CD4-positive, alpha-beta memory T cell (primary cell): ENCODE results near the gene CTNS. TPM values are rescaled to one million over a fixed set of nuclear protein-coding genes. Genes with fewer than 3 reads are reported as not detected.

Source experiments
- CTCF ChIA-PET: fragments of 350-600 bp; sonication (Branson Sonifier 250); formaldehyde crosslinking; loops from one replicate; lab custom pipeline; 2021; ENCODE audit warnings: inconsistent platforms; ENCODE audit not compliant: partially characterized antibody; lab: Charles Lee
- POLR2A ChIA-PET: fragments of 350-600 bp; sonication (Branson Sonifier 250); formaldehyde crosslinking; loops from one replicate; lab custom pipeline; 2021; ENCODE audit not compliant: partially characterized antibody; lab: Charles Lee
- DNase-seq, 5 donors: peaks; one replicate each; pipeline versions ENCODE4 v3.0.0 to v3.0.0-alpha.2; 2020 to 2022; ENCODE audit warnings: mixed read lengths in 1 of 5
- H3K27ac ChIP-seq: one replicate; pipeline ENCODE4 v1.7.0; 2013; ENCODE audit warnings: low read depth, low read length
- H3K27me3 ChIP-seq: 2 replicates; pipeline ENCODE4 v1.7.0; 2013; ENCODE audit warnings: mild to moderate bottlenecking, low read length, moderate library complexity; ENCODE audit not compliant: insufficient read depth
- H3K36me3 ChIP-seq: 2 replicates; pipeline ENCODE4 v1.7.0; 2013; ENCODE audit warnings: mild to moderate bottlenecking, low read length, moderate library complexity; ENCODE audit not compliant: insufficient read depth
- H3K4me1 ChIP-seq: 2 replicates; pipeline ENCODE4 v1.7.0; 2013; ENCODE audit warnings: mild to moderate bottlenecking, low read length, moderate library complexity; ENCODE audit not compliant: insufficient read depth
- H3K4me3 ChIP-seq, 2 donors: one replicate each; pipeline ENCODE4 v1.7.0; 2013; ENCODE audit warnings: low read length in 2 of 2, mild to moderate bottlenecking in 1 of 2
- H3K9me3 ChIP-seq, 2 donors: one replicate each; pipeline ENCODE4 v1.7.0; 2013; ENCODE audit warnings: low read length in 2 of 2, control low read depth in 1 of 2; ENCODE audit not compliant: control insufficient read depth in 1 of 2
- H3K27ac Mint-ChIP-seq, 7 donors: one replicate each; pipeline ENCODE4 v1.8.0; 2020 to 2021; ENCODE audit warnings: mixed read lengths in 7 of 7, mild to moderate bottlenecking in 6 of 7, inconsistent platforms in 3 of 7, moderate library complexity in 3 of 7
- H3K27me3 Mint-ChIP-seq, 2 donors: one replicate each; pipeline ENCODE4 v1.8.0; 2020 to 2021; ENCODE audit warnings: mixed read lengths in 2 of 2
- H3K36me3 Mint-ChIP-seq, 2 donors: one replicate each; pipeline ENCODE4 v1.8.0; 2020 to 2021; ENCODE audit warnings: mixed read lengths in 2 of 2, inconsistent platforms in 1 of 2, mild to moderate bottlenecking in 1 of 2
- H3K4me1 Mint-ChIP-seq, 4 donors: one replicate each; pipeline ENCODE4 v1.8.0; 2020 to 2021; ENCODE audit warnings: mixed read lengths in 4 of 4, mild to moderate bottlenecking in 1 of 4
- H3K4me3 Mint-ChIP-seq, 8 donors: one replicate each; pipeline ENCODE4 v1.8.0; 2020 to 2021; ENCODE audit warnings: mixed read lengths in 8 of 8, mild to moderate bottlenecking in 7 of 8, moderate library complexity in 6 of 8, inconsistent platforms in 3 of 8
- H3K9me3 Mint-ChIP-seq, 8 donors: one replicate each; pipeline ENCODE4 v1.8.0; 2020 to 2021; ENCODE audit warnings: mixed read lengths in 8 of 8, mild to moderate bottlenecking in 5 of 8, inconsistent platforms in 3 of 8, moderate library complexity in 1 of 8
- intact Hi-C: fragments of 100-400 bp; cut with micrococcal nuclease; formaldehyde crosslinking; loops from one replicate; pipeline ENCODE4 v1.15.1; 2023
- polyA plus RNA-seq, 2 donors: library from polyadenylated mRNA; unstranded; fragments of 300-500 nt; fragmentation: Illumina TruSeq; gene quantifications; one replicate each; pipeline ENCODE4 v1.2.3, GENCODE V29; 2021
- total RNA-seq, 2 experiments: library from RNA; stranded (reverse); gene quantifications; one replicate each; pipeline ENCODE4 v1.2.3, GENCODE V29; 2021

CTNS gene
- total and polyA plus RNA-seq, 4 experiments from 2014 or later: 7.7 to 12.0 (median 9.8) TPM

- H3K36me3 ChIP-seq: peaks cover 16% of the 10 kb centered on the region
- CTCF ChIA-PET: no interaction called here
Observed at GRCh38 chr17:3675886-3676285, 39.3 kb downstream of the CTNS start.

GRCh38 chr17:3678095-3678820 lies 41.7 kb downstream of the CTNS start:
- H3K4me3 Mint-ChIP-seq: no peak overlapping the region
- H3K27me3 ChIP-seq: no peaks in the 10 kb centered on the region
- peaks cover 8% of the 10 kb centered on the region for H3K4me1 ChIP-seq
- no peaks in the 10 kb centered on the region for H3K9me3 ChIP-seq
- H3K27ac Mint-ChIP-seq: peak overlapping the region in 1 of 7 donors; percentile 57
- H3K27ac ChIP-seq: no peak overlapping the region
- H3K4me3 ChIP-seq: no peak overlapping the region
- H3K36me3 ChIP-seq: peaks cover 16% of the 10 kb centered on the region
- no peaks in the 10 kb centered on the region for H3K9me3 Mint-ChIP-seq
- H3K4me1 Mint-ChIP-seq: peaks cover 5 to 23% (median 6%) of the 10 kb centered on the region in 4 donors
- H3K27me3 Mint-ChIP-seq: no peaks in the 10 kb centered on the region
- CTCF ChIA-PET: interaction anchor here (1.6 kb wide), 1 partner anchor 149 kb away, joined by 4 read pairs; no protein-coding TSS in a partner anchor
- POLR2A ChIA-PET: interaction anchor here (1.2 to 1.6 kb wide), 2 partner anchors 9 to 17 kb away, joined by 3 read pairs; partner anchors contain the start of genes EMC6 and P2RX5
- intact Hi-C loops: no loop called here
- no peak for DNase-seq
- H3K36me3 Mint-ChIP-seq: peaks cover 0 to 13% of the 10 kb centered on the region in 2 donors

More at GRCh38 chr17:3675886-3676285, 39.3 kb downstream of the CTNS start:
- Histone ChIP-seq H3K4me3 (no peak overlapping the region), H3K27me3 (no peaks in the 10 kb centered on the region), H3K9me3 (no peaks in the 10 kb centered on the region), H3K27ac (no peak overlapping the region), H3K4me1 (no peaks in the 10 kb centered on the region)
- Mint-ChIP-seq H3K4me1 (peaks cover 0 to 11% (median 6%) of the 10 kb centered on the region in 4 donors), H3K36me3 (peaks cover 0 to 15% of the 10 kb centered on the region in 2 donors), H3K27me3 (no peaks in the 10 kb centered on the region), H3K27ac (no peak overlapping the region), H3K9me3 (no peaks in the 10 kb centered on the region), H3K4me3 (no peak overlapping the region)
- POLR2A ChIA-PET: no interaction called here
- no peak for DNase-seq
- intact Hi-C loops: no loop called here

DNA sequence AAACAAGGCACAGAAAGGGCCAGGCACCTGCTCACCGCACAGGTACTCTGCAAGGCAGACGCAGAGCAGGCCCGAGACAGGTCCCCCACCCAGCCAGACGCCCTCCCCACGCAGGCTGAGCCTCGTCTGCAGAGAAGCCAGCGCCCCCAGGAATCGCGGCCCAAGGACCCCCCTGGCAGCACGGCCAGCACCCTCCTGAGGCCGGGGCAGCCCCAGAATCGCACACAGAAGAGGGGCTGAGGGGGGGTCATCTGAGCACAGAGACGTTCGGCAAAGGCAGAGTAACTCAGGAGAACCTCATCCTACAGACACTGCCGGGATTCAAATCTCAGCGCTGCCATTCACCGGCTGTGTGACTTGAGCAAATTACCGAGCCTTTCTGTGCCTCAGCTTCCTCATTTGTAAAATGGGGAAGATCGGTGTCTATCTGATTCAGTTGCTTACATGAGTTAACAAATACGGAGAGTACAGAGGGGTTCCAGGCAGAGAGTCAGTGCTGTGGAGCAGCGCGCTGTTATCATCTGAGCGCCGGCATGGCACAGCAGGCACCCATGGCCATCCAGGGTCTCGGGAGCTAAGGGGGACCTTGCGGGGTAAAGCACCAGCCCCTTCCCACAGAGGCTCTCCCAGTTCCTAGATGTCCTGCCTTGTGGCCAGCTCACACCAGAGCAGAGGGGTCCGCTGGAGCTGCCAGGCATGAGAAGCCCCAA lies 42.4 kb downstream of the CTNS start:
- Mint-ChIP-seq H3K4me1 (peaks cover 6 to 25% (median 7%) of the 10 kb centered on the region in 4 donors), H3K27ac (no peak overlapping the region), H3K9me3 (no peaks in the 10 kb centered on the region), H3K27me3 (no peaks in the 10 kb centered on the region), H3K4me3 (no peak overlapping the region), H3K36me3 (peaks cover 0 to 13% of the 10 kb centered on the region in 2 donors)
- Histone ChIP-seq H3K36me3 (peaks cover 16% of the 10 kb centered on the region), H3K27ac (no peak overlapping the region), H3K4me1 (peaks cover 9% of the 10 kb centered on the region), H3K9me3 (no peaks in the 10 kb centered on the region), H3K27me3 (no peaks in the 10 kb centered on the region), H3K4me3 (no peak overlapping the region)
- intact Hi-C loops: no loop called here
- no peak for DNase-seq
- ChIA-PET POLR2A (interaction anchor here (1.6 kb wide), 1 partner anchor 32 kb away, joined by 4 read pairs; no protein-coding TSS in a partner anchor), CTCF (interaction anchor here (0.8 to 1.2 kb wide), 2 partner anchors 18 to 59 kb away, joined by 3 read pairs; no protein-coding TSS in a partner anchor)

- peaks cover 16% of the 10 kb centered on the region for H3K36me3 ChIP-seq
- peak overlapping the region in 3 of 7 donors; percentile 36 to 50 (median 41) for H3K27ac Mint-ChIP-seq
Observed at GRCh38 chr17:3679531-3680126, 43.1 kb downstream of the CTNS start.

GRCh38 chr17:3681057-3681456 lies 44.5 kb downstream of the CTNS start:
- ChIA-PET CTCF (interaction anchor here (3.3 kb wide), 1 partner anchor 146 kb away, joined by 36 read pairs; no protein-coding TSS in a partner anchor), POLR2A (interaction anchor here (1.6 kb wide), 1 partner anchor 30 kb away, joined by 4 read pairs; no protein-coding TSS in a partner anchor)
- H3K4me3 Mint-ChIP-seq: no peak overlapping the region
- no peak overlapping the region for H3K4me3 ChIP-seq
- no peaks in the 10 kb centered on the region for H3K9me3 Mint-ChIP-seq
- H3K27me3 ChIP-seq: no peaks in the 10 kb centered on the region
- intact Hi-C loops: loop anchor here (5.0 kb wide), 1 partner anchor 166 kb away; the partner anchor contains the start of gene NCBP3
- H3K4me1 Mint-ChIP-seq: peaks cover 6 to 25% (median 7%) of the 10 kb centered on the region in 4 donors
- DNase-seq: no peak
- H3K36me3 Mint-ChIP-seq: peaks cover 0 to 11% of the 10 kb centered on the region in 2 donors
- no peaks in the 10 kb centered on the region for H3K9me3 ChIP-seq
- no peaks in the 10 kb centered on the region for H3K27me3 Mint-ChIP-seq
- H3K4me1 ChIP-seq: peaks cover 9% of the 10 kb centered on the region
- H3K27ac Mint-ChIP-seq: no peak overlapping the region
- H3K27ac ChIP-seq: no peak overlapping the region
- peaks cover 15% of the 10 kb centered on the region for H3K36me3 ChIP-seq

More at GRCh38 chr17:3679531-3680126, 43.1 kb downstream of the CTNS start:
- intact Hi-C loops: loop anchor here (5.0 kb wide), 1 partner anchor 168 kb away; the partner anchor contains the start of gene NCBP3
- Histone ChIP-seq H3K9me3 (no peaks in the 10 kb centered on the region), H3K4me3 (no peak overlapping the region), H3K27ac (no peak overlapping the region), H3K4me1 (peaks cover 9% of the 10 kb centered on the region), H3K27me3 (no peaks in the 10 kb centered on the region)
- Mint-ChIP-seq H3K9me3 (no peaks in the 10 kb centered on the region), H3K4me3 (no peak overlapping the region), H3K27me3 (no peaks in the 10 kb centered on the region), H3K4me1 (peaks cover 6 to 25% (median 7%) of the 10 kb centered on the region in 4 donors), H3K36me3 (peaks cover 0 to 13% of the 10 kb centered on the region in 2 donors)
- no peak for DNase-seq
- ChIA-PET CTCF (interaction anchor here (0.8 to 1.2 kb wide), 2 partner anchors 19 to 58 kb away, joined by 3 read pairs; no protein-coding TSS in a partner anchor), POLR2A (interaction anchor here (1.6 kb wide), 1 partner anchor 31 kb away, joined by 4 read pairs; no protein-coding TSS in a partner anchor)

DNA sequence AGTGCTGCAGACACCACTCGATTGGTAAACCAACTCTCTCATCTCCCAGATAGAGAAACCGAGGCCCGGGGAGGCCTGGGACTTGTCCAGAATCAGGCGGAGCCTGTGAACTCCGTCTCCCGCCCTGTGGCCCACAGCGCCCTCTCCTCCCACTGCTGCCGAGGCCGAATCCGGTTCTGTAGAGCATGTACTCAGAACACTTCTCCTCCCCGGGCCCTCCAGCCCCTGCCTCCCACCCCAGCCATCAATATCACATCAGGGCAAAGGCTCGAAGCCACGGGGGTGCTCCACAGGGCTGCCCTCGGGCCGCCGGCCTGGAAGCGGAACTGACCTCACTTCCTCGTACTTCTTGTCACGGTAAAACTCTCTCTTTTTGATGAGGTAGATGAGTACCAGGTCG lies 45.0 kb downstream of the CTNS start:
- Mint-ChIP-seq H3K27me3 (no peaks in the 10 kb centered on the region), H3K36me3 (peaks cover 0 to 11% of the 10 kb centered on the region in 2 donors), H3K27ac (peak overlapping the region in 3 of 7 donors; percentile 22 to 56 (median 46)), H3K9me3 (no peaks in the 10 kb centered on the region), H3K4me3 (no peak overlapping the region), H3K4me1 (peaks cover 6 to 25% (median 7%) of the 10 kb centered on the region in 4 donors)
- intact Hi-C loops: loop anchor here (5.0 kb wide), 1 partner anchor 166 kb away; the partner anchor contains the start of gene NCBP3
- Histone ChIP-seq H3K4me1 (peaks cover 9% of the 10 kb centered on the region), H3K4me3 (no peak overlapping the region), H3K27me3 (no peaks in the 10 kb centered on the region), H3K27ac (no peak overlapping the region), H3K36me3 (peaks cover 11% of the 10 kb centered on the region), H3K9me3 (no peaks in the 10 kb centered on the region)
- DNase-seq: no peak
- POLR2A ChIA-PET: interaction anchor here (1.2 kb wide), 1 partner anchor 41 kb away, joined by 3 read pairs; no protein-coding TSS in a partner anchor
- CTCF ChIA-PET: interaction anchor here (1.5 to 3.3 kb wide), 2 partner anchors 14 to 145 kb away, joined by 15 to 36 read pairs; partner anchors contain the start of gene P2RX5
